IPS-NIHi7 (cell line): ENCODE data around the gene BRICD5.
"Not testable (repeated sequence)": the region's sequence is repeated elsewhere in the genome, so short reads cannot be mapped to it uniquely, and the experiment has no call there.

Experiments
- DNase-seq: peaks from one replicate; pipeline ENCODE4 v3.0.0; 2012; ENCODE audit warnings: mixed read lengths; ENCODE audit errors: extremely low spot score

Gene BRICD5

GRCh38 chr16:2223221-2223941 lies 12.7 kb upstream of the BRICD5 start, which contains the start of gene E4F1:
E4F1 (plus strand) TSS chr16:2223591; CDS start chr16:2223614, 23 bp downstream.
- peak; percentile 99 for DNase-seq

DNA sequence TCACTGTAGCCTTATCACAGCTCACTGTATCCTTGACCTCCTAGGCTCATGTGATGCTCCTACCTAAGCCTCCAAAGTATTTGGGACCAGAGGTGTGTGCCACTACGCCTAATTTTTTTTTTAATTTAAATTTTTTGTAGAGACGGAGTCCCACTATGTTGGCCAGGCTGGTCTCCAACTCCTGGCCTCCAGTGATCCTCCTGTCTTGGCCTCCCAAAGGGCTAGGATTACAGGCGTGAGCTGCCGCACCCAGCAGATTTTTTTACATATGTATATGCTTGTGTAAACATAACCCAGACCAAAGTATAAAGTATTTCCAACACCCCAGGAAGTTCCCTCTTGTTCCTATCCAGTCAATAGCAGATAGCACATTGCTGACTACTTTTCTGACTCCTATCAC lies 5.7 kb upstream of the BRICD5 start:
- DNase-seq = no peak

DNA sequence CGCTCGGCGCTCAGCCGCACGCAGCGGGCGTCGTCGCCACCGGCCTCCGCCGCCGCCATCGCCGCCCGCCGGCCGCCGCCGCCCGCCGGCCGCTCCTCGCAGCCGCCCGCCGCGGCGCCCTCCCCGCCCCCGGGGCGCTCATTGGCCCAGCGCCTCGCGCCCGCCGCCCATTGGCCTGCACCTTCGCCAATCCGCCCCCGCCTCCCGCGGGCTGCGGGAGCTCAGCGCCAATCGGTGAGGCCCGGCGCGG lies 4.0 kb upstream of the BRICD5 start, which contains the start of gene PGP:
Gene PGP, minus strand, starts transcription at position 122 of the 250 bp plus-strand sequence. Its CDS starts 63 bp downstream, at position 59.
- DNase-seq = no peak

DNA sequence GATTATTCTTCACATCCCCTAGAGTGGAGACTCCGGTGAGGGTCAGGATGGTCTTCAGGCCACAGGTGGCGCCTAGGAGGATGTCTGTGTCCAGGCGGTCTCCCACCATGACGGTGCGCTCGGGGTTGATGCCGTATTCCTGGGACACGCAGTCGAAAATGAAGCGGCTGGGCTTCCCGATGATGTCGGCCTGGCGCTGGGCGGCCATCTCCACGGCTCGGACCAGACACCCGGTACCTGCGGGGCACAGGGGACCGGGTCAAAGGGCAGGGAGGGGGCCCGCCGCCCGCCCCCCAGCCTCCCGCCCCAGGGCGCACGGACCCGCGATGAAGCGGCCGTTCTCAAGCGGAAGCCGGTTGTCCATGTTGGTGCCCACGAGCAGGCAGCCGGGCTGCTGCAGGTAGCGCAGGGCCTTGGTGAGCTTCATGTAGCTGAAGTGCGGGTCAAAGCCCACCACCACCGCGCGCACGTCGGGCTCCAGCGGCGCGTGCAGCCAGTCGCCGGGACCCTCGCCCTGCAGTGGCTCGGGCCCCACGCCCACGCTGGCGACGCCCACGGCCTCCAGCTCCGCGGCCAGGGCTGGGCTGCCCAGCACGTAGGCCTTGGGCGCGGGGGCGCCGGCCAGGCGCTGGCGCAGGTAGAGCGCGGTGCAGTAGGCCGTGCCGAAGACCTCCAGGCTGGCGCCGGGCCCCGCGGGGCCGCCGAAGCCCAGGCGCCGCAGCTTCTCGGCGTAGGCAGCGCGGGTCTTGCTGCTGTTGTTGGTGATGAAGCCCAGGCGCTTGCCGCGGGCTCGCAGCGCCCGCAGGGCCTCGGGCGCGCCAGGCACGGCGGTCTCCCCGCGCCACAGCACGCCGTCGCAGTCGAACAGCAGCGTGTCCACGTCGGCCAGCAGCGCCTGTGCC lies 3.4 kb upstream of the BRICD5 start:
- no peak for DNase-seq

GRCh38 chr16:2212362-2213324 lies 2.0 kb upstream of the BRICD5 start:
- no peak for DNase-seq

DNA sequence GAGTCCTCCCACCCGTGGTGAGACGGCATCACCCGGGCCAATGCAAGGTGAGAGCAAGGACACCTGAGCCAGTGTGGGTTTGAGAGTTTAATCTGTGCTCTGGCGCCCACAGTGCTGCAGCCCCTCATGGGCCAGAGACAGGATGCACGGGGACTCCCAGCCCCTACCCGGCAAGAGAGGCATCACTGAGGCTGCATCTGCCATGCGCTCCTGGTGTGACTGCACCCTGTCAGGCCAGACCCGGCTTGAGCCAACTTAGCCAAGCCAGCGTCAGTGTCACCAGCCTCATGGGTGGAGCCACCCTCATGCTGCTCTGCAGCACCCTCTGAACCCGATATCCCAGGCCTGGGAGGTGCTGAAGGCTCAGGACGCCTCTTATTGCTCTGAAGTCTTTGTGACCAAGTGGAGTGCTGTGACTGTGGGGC lies 1.3 kb upstream of the BRICD5 start:
- DNase-seq = no peak

- DNase-seq = no peak
Observed at GRCh38 chr16:2210009-2210332, 692 bp downstream of the BRICD5 start.

DNA sequence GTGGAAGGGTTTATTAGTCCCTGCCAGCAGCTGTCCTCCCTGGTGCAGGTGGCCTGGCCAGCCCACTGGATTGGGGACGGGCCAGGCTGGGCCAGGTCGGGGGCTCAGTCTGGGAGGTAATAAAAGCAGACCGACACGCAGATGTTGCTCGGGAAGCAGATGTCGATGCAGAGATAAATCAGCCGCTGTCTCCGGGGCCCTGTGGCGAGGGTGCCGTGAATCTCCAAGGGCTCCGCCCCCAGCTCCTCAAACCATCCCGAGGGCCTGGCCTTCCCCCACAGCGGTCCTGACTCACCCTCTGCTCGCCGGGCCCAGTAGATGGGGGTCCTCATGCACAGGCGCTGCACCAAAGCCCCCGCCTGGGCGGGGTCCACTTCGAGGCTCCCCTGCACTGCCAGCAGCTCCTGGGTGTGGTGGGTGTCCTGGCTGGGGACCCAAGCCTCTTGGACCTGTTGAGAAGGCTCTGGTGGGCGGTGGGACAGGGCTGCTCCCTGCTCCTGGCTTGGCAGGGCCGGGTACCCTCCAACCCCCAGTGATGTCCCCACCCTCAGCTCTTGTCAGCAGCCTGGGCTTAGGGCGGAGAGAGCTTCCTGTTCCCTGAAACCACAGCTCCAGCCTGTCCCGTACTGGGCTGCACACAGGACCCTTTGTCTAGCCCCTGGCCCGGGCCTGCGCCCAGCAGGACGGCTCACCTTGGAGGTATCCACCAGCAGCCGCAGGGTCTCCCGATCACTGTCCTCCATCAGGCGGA lies 1.2 kb downstream of the BRICD5 start:
- DNase-seq = no peak

DNA sequence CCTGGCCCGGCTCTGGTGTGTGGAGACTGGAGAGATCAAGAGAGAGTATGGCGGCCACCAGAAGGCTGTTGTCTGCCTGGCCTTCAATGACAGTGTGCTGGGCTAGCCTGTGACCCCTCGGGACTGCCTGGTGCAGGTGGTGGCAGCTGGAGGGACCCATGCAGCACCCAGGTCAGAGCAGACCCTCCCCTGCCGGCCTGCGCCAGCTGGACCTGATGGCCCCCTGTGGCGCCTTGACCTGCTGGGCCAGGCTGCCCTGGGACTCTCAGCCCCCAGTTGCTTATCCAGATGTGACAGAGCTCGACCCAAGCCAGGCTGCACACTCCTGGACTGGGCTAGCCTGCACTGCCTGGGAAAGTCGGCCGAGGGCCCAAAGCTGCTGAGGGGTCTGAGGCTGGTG lies 1.9 kb downstream of the BRICD5 start:
- no peak for DNase-seq

DNA sequence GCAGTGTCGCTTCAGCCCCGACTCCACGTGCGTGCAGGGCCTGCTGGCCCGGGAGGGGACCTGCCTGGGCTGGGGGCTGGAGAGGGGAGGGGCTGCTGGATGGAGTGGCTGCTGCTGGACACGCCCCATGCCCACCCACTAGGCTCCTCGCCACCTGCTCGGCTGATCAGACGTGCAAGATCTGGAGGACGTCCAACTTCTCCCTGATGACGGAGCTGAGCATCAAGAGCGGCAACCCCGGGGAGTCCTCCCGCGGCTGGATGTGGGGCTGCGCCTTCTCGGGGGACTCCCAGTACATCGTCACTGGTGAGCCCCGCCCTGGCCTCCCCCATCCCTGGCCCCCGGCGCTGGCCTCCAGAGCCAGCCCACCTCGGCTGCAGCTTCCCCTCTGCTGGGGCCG lies 2.4 kb downstream of the BRICD5 start:
- no peak for DNase-seq

- no peak for DNase-seq
Observed at GRCh38 chr16:2207872-2208271, 2.8 kb downstream of the BRICD5 start.

GRCh38 chr16:2206780-2207433 lies 3.8 kb downstream of the BRICD5 start:
- no peak for DNase-seq

- DNase-seq = no peak
Observed at GRCh38 chr16:2206420-2206779, 4.3 kb downstream of the BRICD5 start.

DNA sequence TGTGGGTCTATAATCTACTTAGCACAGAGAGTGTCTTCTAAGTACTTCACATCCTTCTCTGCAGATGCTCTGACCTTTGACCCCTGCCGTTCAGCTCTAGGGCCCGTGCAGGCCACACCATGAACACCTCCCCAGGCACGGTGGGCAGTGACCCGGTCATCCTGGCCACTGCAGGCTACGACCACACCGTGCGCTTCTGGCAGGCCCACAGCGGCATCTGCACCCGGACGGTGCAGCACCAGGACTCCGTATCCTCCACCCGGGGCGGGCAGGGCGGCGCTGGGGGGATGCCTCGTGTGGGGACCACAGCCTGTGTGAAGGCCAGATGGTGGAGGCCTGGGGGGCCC lies 4.7 kb downstream of the BRICD5 start:
- no peak for DNase-seq

- DNase-seq = peak; percentile 92
Observed at GRCh38 chr16:2205104-2205966, 5.3 kb downstream of the BRICD5 start, which contains the start of gene MLST8. MLST8 (plus strand) TSS chr16:2205454; CDS start chr16:2206086, 632 bp downstream.

DNA sequence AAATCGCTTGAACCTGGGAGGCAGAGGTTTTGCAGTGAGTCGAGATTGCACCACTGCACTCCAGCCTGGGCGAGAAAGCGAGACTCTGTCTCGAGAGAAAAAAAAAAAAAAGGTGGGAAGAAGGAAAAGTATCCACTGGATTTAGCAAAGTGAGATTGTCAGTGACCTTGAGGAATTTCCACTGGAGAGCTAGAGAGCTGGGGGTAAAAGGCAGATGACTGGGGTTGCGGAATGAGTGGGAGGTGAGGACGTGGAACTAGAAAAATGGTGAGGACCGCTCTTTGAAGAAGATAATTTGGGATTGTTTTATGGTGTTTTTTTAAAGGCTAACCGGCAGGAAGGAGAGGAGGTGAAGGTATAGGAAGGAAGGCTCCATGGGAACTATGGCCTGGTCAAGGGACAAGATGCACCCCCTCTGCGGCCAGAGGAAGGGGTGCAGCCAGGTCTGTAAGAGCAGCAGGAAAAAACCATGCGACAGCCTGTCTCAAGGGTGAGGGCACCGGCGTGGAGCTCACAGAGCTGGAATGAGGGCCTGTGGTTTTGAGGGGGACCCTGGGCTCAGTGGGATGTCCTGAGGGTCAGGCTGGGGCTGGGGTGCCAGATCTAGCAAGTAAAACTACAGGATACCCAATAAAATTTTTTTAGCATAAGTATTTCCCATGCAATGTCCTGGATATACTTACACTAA lies 6.1 kb downstream of the BRICD5 start:
- no peak for DNase-seq

DNA sequence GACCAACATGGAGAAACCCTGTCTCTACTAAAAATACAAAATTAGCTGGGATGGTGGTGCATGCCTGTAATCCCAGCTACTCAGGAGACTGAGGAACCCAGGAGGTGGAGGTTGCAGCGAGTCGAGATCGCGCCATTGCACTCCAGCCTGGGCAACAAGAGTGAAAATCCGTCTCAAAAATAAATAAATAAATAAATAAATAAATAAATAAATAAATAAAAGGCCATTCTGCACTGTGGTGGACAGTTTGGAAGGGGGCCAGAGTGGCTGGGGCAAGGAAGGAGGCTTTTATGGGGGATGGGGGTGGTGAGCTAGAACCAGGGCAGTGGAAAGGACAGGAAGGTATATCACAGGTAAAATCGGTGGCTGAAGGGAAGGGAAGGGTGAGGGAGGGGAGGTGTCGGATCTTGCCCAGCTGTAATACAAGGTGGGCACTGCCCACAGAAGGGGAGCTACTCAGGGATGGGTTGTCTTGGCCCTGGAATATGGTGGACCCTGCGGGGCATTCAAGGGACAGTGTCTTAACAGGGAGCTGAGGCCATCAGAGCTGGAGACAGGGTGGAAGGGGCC lies 7.5 kb downstream of the BRICD5 start:
- not testable (repeated sequence) for DNase-seq

DNA sequence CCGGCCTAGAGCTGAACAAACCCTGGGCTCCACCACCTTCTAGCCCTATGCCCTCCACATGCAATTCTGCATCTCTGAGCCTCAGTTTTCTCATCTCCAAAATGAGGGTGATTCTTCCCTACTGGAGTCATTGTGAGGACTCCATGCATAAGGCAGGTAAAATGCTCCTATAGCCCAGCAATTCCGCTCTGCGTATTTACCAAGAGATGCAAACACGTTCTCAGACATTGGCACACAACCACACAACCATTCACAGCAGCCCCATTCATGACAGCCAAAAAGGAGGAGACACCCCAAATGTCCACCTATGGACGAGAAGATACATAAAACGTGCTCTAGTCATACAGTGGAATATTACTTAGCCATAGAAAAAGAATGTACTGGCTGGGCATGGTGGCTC lies 10.3 kb downstream of the BRICD5 start:
- no peak for DNase-seq

DNA sequence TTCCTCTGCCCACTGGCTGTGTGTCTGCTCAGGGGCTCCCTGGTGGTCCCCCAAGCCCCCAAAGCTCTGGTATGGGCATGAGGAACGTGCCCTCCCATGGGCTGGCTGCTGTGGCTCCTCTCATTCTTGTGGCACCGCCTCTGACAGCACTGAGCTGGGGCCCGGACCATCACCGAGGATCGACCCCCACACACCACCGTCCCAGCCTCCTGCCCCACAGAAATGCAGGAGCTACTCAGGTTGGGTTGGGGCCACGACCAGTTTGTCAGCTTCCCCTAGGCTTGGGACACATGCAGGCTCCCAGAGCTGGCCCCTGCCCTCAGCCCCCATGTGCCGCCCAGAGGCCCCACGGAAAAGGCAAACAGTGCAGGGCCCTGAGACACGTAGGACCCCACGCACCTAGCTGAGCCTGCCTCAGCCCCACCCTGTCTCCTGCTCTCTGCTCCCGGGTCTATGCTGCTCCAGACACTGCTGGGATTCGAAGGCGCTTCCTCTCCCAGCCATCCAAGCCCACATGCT lies 11.0 kb downstream of the BRICD5 start:
- DNase-seq = no peak
